GM23338 (cell line): ENCODE data around the gene TERT.

Experiments used
- CTCF ChIP-seq, 2 experiments: fragments of 200-600 bp in 1 of 2; sonication (generic) in 1 of 2; conservative IDR thresholded peaks; 2 replicates each; pipeline versions ENCODE4 v1.5.1 to v1.6.1; 2016 to 2017; ENCODE audit warnings: antibody characterized with exemption in 2 of 2, low read depth in 2 of 2, mild to moderate bottlenecking in 2 of 2, moderate library complexity in 1 of 2
- EZH2 ChIP-seq: fragments of 200-600 bp; sonication (generic); IDR thresholded peaks from one replicate; pipeline ENCODE4 v1.8.0; 2017; ENCODE audit warnings: antibody characterized with exemption, mild to moderate bottlenecking, low read depth; ENCODE audit not compliant: unreplicated experiment
- EZH2phosphoT487 ChIP-seq: fragments of 200-600 bp; sonication (generic); IDR thresholded peaks from one replicate; pipeline ENCODE4 v1.8.1; 2018; ENCODE audit warnings: antibody characterized with exemption; ENCODE audit not compliant: unreplicated experiment
- POLR2AphosphoS5 ChIP-seq: IDR thresholded peaks from 2 replicates; pipeline ENCODE4 v1.6.1; 2016; ENCODE audit warnings: antibody characterized with exemption, low read depth
- REST ChIP-seq: IDR thresholded peaks from one replicate; pipeline ENCODE4 v1.6.1; 2018; ENCODE audit warnings: antibody characterized with exemption; ENCODE audit not compliant: unreplicated experiment
- ZNF114 ChIP-seq: fragments of 250-450 bp; sonication (Bioruptor Pico); IDR thresholded peaks from 2 replicates; pipeline ENCODE4 v1.5.0; 2020; ENCODE audit warnings: mild to moderate bottlenecking, moderate library complexity
- ZNF331 ChIP-seq: fragments of 250-450 bp; sonication (Bioruptor Pico); IDR thresholded peaks from 2 replicates; pipeline ENCODE4 v1.5.0; 2020; ENCODE audit warnings: low read depth, mild to moderate bottlenecking, moderate library complexity

GRCh38 chr5:1218351-1219080, 76.4 kb downstream of the TERT start:
- TF ChIP-seq CTCF (conservative IDR thresholded peaks at IDR 0.05; ENCODE audit: low read depth in 2 of 2) (no peak), POLR2AphosphoS5 (no peak), EZH2 (no peak), ZNF114 (no peak), REST (no peak), EZH2phosphoT487 (no peak), ZNF331 (CRISPR knock-in tag) (no peak)
